WTC11 (cell line): ENCODE measurements around the gene TMEM256. TPM values are rescaled to one million over a fixed set of nuclear protein-coding genes. Genes with fewer than 3 reads are reported as not detected.

Source experiments
- ATAC-seq: fragments of 200-7000 bp; cut with Tn5 transposase; 2 replicates; pipeline ENCODE4 v1.10.0; 2021; ENCODE audit warnings: mild to moderate bottlenecking, moderate library complexity
- CTCF ChIA-PET: fragments of 300-600 bp; sonication (Branson Sonifier 250); formaldehyde crosslinking; loops from one replicate; lab custom pipeline; 2021; ENCODE audit warnings: antibody characterized with exemption; lab: Charles Lee
- POLR2A ChIA-PET: fragments of 350-600 bp; sonication (Branson Sonifier 250); formaldehyde crosslinking; loops from one replicate; lab custom pipeline; 2021; ENCODE audit warnings: antibody characterized with exemption; lab: Charles Lee
- DNase-seq: peaks from one replicate; pipeline ENCODE4 v3.0.0; 2021; ENCODE audit warnings: low spot score
- H3K27ac Mint-ChIP-seq: 2 replicates; pipeline ENCODE4 v1.8.0; 2021; ENCODE audit warnings: mixed read lengths
- H3K27me3 Mint-ChIP-seq: 2 replicates; pipeline ENCODE4 v1.8.0; 2021; ENCODE audit warnings: low read depth, mild to moderate bottlenecking, moderate library complexity, mixed read lengths
- H3K36me3 Mint-ChIP-seq: 2 replicates; pipeline ENCODE4 v1.8.0; 2021; ENCODE audit warnings: mixed read lengths
- H3K4me1 Mint-ChIP-seq: 2 replicates; pipeline ENCODE4 v1.8.0; 2022; ENCODE audit warnings: mixed read lengths
- H3K4me3 Mint-ChIP-seq: 2 replicates; pipeline ENCODE4 v1.8.0; 2021; ENCODE audit warnings: mild to moderate bottlenecking, moderate library complexity, mixed read lengths
- H3K9me3 Mint-ChIP-seq: 2 replicates; pipeline ENCODE4 v1.8.0; 2021; ENCODE audit warnings: mixed read lengths
- ATF3 ChIP-seq: sonication (generic); formaldehyde crosslinking; conservative IDR thresholded peaks from 2 replicates; pipeline ENCODE4 v1.8.1; 2022; ENCODE audit warnings: mild to moderate bottlenecking, missing genetic modification reagents
- CREB1 ChIP-seq: sonication (generic); formaldehyde crosslinking; IDR thresholded peaks from 2 replicates; pipeline ENCODE4 v1.8.0; 2023; ENCODE audit warnings: mild to moderate bottlenecking, missing genetic modification reagents
- CREM ChIP-seq: sonication (generic); formaldehyde crosslinking; IDR thresholded peaks from 2 replicates; pipeline ENCODE4 v1.8.1; 2022; ENCODE audit warnings: mild to moderate bottlenecking, missing genetic modification reagents, moderate library complexity
- ETV6 ChIP-seq: sonication (generic); formaldehyde crosslinking; IDR thresholded peaks from 2 replicates; pipeline ENCODE4 v1.8.1; 2022; ENCODE audit warnings: mild to moderate bottlenecking, missing genetic modification reagents
- FOXP4 ChIP-seq: sonication (generic); formaldehyde crosslinking; IDR thresholded peaks from 2 replicates; pipeline ENCODE4 v1.8.0; 2022; ENCODE audit warnings: mild to moderate bottlenecking, missing genetic modification reagents
- GRHL2 ChIP-seq: fragments of 250-450 bp; sonication (Bioruptor Pico); IDR thresholded peaks from 2 replicates; pipeline ENCODE4 v1.8.0; 2022; ENCODE audit warnings: mild to moderate bottlenecking, moderate library complexity; ENCODE audit not compliant: insufficient replicate concordance, severe bottlenecking
- HMGA2 ChIP-seq: fragments of 250-450 bp; sonication (Bioruptor Pico); IDR thresholded peaks from 2 replicates; pipeline ENCODE4 v1.4.0; 2021; ENCODE audit warnings: mild to moderate bottlenecking, moderate library complexity
- IRF2 ChIP-seq: sonication (generic); formaldehyde crosslinking; IDR thresholded peaks from 2 replicates; pipeline ENCODE4 v1.8.0; 2022; ENCODE audit warnings: low read depth, missing genetic modification reagents, borderline replicate concordance
- MAX ChIP-seq: sonication (generic); formaldehyde crosslinking; IDR thresholded peaks from 2 replicates; pipeline ENCODE4 v1.8.0; 2022; ENCODE audit warnings: mild to moderate bottlenecking, missing genetic modification reagents
- MLX ChIP-seq: sonication (generic); formaldehyde crosslinking; IDR thresholded peaks from 2 replicates; pipeline ENCODE4 v1.8.1; 2023; ENCODE audit warnings: mild to moderate bottlenecking, missing genetic modification reagents, moderate library complexity
- NR2C2 ChIP-seq: sonication (generic); formaldehyde crosslinking; IDR thresholded peaks from 2 replicates; pipeline ENCODE4 v1.8.0; 2022; ENCODE audit warnings: mild to moderate bottlenecking, missing genetic modification reagents
- NR3C1 ChIP-seq: sonication (generic); formaldehyde crosslinking; conservative IDR thresholded peaks from 2 replicates; pipeline ENCODE4 v1.8.1; 2023; ENCODE audit warnings: low read depth, mild to moderate bottlenecking, missing genetic modification reagents
- PRDM15 ChIP-seq: sonication (generic); formaldehyde crosslinking; IDR thresholded peaks from 2 replicates; pipeline ENCODE4 v1.8.0; 2022; ENCODE audit warnings: missing genetic modification reagents
- PREB ChIP-seq: sonication (generic); formaldehyde crosslinking; IDR thresholded peaks from 2 replicates; pipeline ENCODE4 v1.8.1; 2022; ENCODE audit warnings: mild to moderate bottlenecking, missing genetic modification reagents, moderate library complexity, borderline replicate concordance
- TEAD1 ChIP-seq: sonication (generic); formaldehyde crosslinking; IDR thresholded peaks from 2 replicates; pipeline ENCODE4 v1.8.0; 2022; ENCODE audit warnings: mild to moderate bottlenecking, missing genetic modification reagents
- TP53 ChIP-seq: sonication (generic); formaldehyde crosslinking; IDR thresholded peaks from 2 replicates; pipeline ENCODE4 v1.8.1; 2023; ENCODE audit warnings: mild to moderate bottlenecking, missing genetic modification reagents
- USF1 ChIP-seq: sonication (generic); formaldehyde crosslinking; IDR thresholded peaks from 2 replicates; pipeline ENCODE4 v1.8.0; 2022; ENCODE audit warnings: mild to moderate bottlenecking, missing genetic modification reagents
- USF2 ChIP-seq: sonication (generic); formaldehyde crosslinking; IDR thresholded peaks from 2 replicates; pipeline ENCODE4 v1.8.1; 2023; ENCODE audit warnings: mild to moderate bottlenecking, missing genetic modification reagents, moderate library complexity
- ZNF232 ChIP-seq: sonication (generic); formaldehyde crosslinking; IDR thresholded peaks from 2 replicates; pipeline ENCODE4 v1.8.0; 2022; ENCODE audit warnings: mild to moderate bottlenecking, missing genetic modification reagents
- ZNF317 ChIP-seq: sonication (generic); formaldehyde crosslinking; IDR thresholded peaks from 2 replicates; pipeline ENCODE4 v1.8.1; 2023; ENCODE audit warnings: low read depth, mild to moderate bottlenecking, moderate library complexity, missing genetic modification reagents, borderline replicate concordance
- ZNF512 ChIP-seq: sonication (generic); formaldehyde crosslinking; IDR thresholded peaks from 2 replicates; pipeline ENCODE4 v1.8.1; 2022; ENCODE audit warnings: missing genetic modification reagents, borderline replicate concordance
- ZNF671 ChIP-seq: fragments of 250-450 bp; sonication (Bioruptor Pico); IDR thresholded peaks from 2 replicates; pipeline ENCODE4 v1.8.0; 2021; ENCODE audit warnings: mild to moderate bottlenecking
- total RNA-seq: library from RNA; stranded (reverse); gene quantifications from 3 replicates; pipeline ENCODE4 v1.2.3, GENCODE V29; 2021

TMEM256 gene
- total RNA-seq, 1 experiment from 2014 or later = 132 TPM

GRCh38 chr17:7384489-7385081 lies 19.3 kb downstream of the TMEM256 start (continued):
- TF ChIP-seq ZNF512 = no peak
- TF ChIP-seq GRHL2 = no peak
- no peak for TF ChIP-seq MLX (CRISPR knock-in tag)

GRCh38 chr17:7383742-7384488 lies 20.0 kb downstream of the TMEM256 start:
- DNase-seq (peak; percentile 87), ATAC-seq (peak; percentile 85)
- Mint-ChIP-seq H3K9me3 (peaks cover 8% of the 10 kb centered on the region), H3K27me3 (peaks cover 45% of the 10 kb centered on the region), H3K27ac (no peak overlapping the region), H3K4me3 (peak overlapping the region; percentile 58), H3K4me1 (peaks cover 26% of the 10 kb centered on the region), H3K36me3 (peaks cover under 1% of the 10 kb centered on the region)
- CTCF ChIA-PET = interaction anchor here (1.0 to 2.4 kb wide), 9 partner anchors 10 to 176 kb away, joined by 3 to 10 read pairs (median 4); partner anchors contain the start of genes ACAP1, PLSCR3, TMEM102 and TMEM256
- POLR2A ChIA-PET = interaction anchor here (0.9 to 1.9 kb wide), 2 partner anchors 9 to 20 kb away, joined by 3 to 7 read pairs; partner anchors contain the start of genes PLSCR3 and TMEM256
- TF ChIP-seq ZNF232 (CRISPR knock-in tag) = peak; percentile 66; the same call in 1 of the 2 replicates
- TF ChIP-seq TEAD1 (CRISPR knock-in tag) = peak; percentile 59; the same call in 1 of the 2 replicates
- 0 out of 2 replicates have a peak, but pooled peaks have one; percentile 36 for TF ChIP-seq TP53 (CRISPR knock-in tag)
- TF ChIP-seq USF1 = peak; percentile 54; the same call in 1 of the 2 replicates
- peak; percentile 81; the same call in 1 of the 2 replicates for TF ChIP-seq NR3C1 (CRISPR knock-in tag)
- TF ChIP-seq PRDM15 = peak; percentile 51; the same call in 1 of the 2 replicates
- TF ChIP-seq ZNF671 (CRISPR knock-in tag) = no peak
- TF ChIP-seq IRF2 = no peak
- peak; percentile 49; the same call in 1 of the 2 replicates for TF ChIP-seq CREB1
- TF ChIP-seq FOXP4 = peak; percentile 78; the same call in 1 of the 2 replicates
- no peak for TF ChIP-seq ATF3 (CRISPR knock-in tag)
- TF ChIP-seq ETV6 (CRISPR knock-in tag) = 0 out of 2 replicates have a peak, but pooled peaks have one; percentile 63
- TF ChIP-seq CREM (CRISPR knock-in tag) = peak; percentile 87
- no peak for TF ChIP-seq PREB (CRISPR knock-in tag)
- peak; percentile 29; the same call in 1 of the 2 replicates for TF ChIP-seq NR2C2 (CRISPR knock-in tag)
- no peak for TF ChIP-seq HMGA2 (CRISPR knock-in tag)
- peak; percentile 58; the same call in 1 of the 2 replicates for TF ChIP-seq USF2 (CRISPR knock-in tag)
- peak; percentile 95 for TF ChIP-seq MAX
- 0 out of 2 replicates have a peak, but pooled peaks have one; percentile 27 for TF ChIP-seq ZNF317
